Neutrophil (primary cell): Measurements from ENCODE around the gene ARL6IP6.
"Not testable (repeated sequence)": the region's sequence is repeated elsewhere in the genome, so short reads cannot be mapped to it uniquely, and the experiment has no call there.

Experiments used
- H3K27ac ChIP-seq: fragments of 200-600 bp; sonication (generic); 2 replicates; pipeline ENCODE4 v1.5.1; 2016; ENCODE audit warnings: mild to moderate bottlenecking, moderate library complexity
- H3K27me3 ChIP-seq: fragments of 200-600 bp; sonication (generic); 2 replicates; pipeline ENCODE4 v1.6.0; 2016; ENCODE audit warnings: mild to moderate bottlenecking
- H3K36me3 ChIP-seq: fragments of 200-600 bp; sonication (generic); 2 replicates; pipeline ENCODE4 v1.5.1; 2017
- H3K4me1 ChIP-seq, 2 experiments: fragments of 200-600 bp in 1 of 2; sonication (generic) in 1 of 2; 1 replicate in 1 of 2; 2 replicates in 1 of 2; pipeline versions ENCODE4 v1.5.1 to v1.6.1; 2013 to 2016; ENCODE audit warnings: low read depth in 1 of 2, low read length in 1 of 2, mild to moderate bottlenecking in 1 of 2, moderate library complexity in 1 of 2; ENCODE audit not compliant: control insufficient read depth in 1 of 2, insufficient read depth in 1 of 2
- H3K4me3 ChIP-seq, 2 experiments: fragments of 200-600 bp in 1 of 2; sonication (generic) in 1 of 2; 1 replicate in 1 of 2; 2 replicates in 1 of 2; pipeline ENCODE4 v1.5.1; 2013 to 2016; ENCODE audit warnings: low read depth in 1 of 2, low read length in 1 of 2, mild to moderate bottlenecking in 1 of 2, moderate library complexity in 1 of 2
- H3K9me3 ChIP-seq: fragments of 200-600 bp; sonication (generic); 2 replicates; pipeline ENCODE4 v1.5.1; 2016
- TF ChIP-seq, protein P1 (sequence below): fragments of 200-600 bp; sonication (generic); IDR thresholded peaks from 2 replicates; pipeline ENCODE4 v1.5.1; 2016; ENCODE audit warnings: antibody characterized with exemption

Gene ARL6IP6

DNA sequence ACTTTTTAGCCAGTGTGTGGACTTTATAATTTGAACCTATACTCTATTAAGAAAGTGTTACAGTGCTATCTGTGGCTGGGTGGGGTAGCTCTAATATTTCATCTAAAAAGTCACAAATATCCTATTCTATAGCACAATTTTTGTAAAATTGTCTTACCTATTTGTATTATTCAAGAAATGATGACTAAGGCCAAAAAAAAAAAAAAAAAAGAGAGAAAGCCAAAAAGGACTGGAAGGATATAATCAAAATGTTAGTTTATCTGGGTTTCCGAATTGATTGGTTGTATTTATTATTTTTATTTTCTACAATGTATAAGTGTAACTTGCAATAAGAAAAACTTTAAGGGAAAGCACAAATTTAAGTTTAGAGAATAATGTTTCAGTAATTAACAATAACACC is 5.5 kb downstream of the ARL6IP6 start:
- no peaks in the 10 kb centered on the region for H3K36me3 ChIP-seq
- peaks cover 48 to 62% of the 10 kb centered on the region in 2 experiments for H3K4me1 ChIP-seq
- TF ChIP-seq, protein P1, sequence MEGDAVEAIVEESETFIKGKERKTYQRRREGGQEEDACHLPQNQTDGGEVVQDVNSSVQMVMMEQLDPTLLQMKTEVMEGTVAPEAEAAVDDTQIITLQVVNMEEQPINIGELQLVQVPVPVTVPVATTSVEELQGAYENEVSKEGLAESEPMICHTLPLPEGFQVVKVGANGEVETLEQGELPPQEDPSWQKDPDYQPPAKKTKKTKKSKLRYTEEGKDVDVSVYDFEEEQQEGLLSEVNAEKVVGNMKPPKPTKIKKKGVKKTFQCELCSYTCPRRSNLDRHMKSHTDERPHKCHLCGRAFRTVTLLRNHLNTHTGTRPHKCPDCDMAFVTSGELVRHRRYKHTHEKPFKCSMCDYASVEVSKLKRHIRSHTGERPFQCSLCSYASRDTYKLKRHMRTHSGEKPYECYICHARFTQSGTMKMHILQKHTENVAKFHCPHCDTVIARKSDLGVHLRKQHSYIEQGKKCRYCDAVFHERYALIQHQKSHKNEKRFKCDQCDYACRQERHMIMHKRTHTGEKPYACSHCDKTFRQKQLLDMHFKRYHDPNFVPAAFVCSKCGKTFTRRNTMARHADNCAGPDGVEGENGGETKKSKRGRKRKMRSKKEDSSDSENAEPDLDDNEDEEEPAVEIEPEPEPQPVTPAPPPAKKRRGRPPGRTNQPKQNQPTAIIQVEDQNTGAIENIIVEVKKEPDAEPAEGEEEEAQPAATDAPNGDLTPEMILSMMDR, result no peak
- no peaks in the 10 kb centered on the region for H3K27me3 ChIP-seq
- H3K9me3 ChIP-seq, result no peaks in the 10 kb centered on the region
- H3K4me3 ChIP-seq, result no peak overlapping the region
- H3K27ac ChIP-seq, result no peak overlapping the region

- Histone ChIP-seq H3K27ac (peak overlapping the region; percentile 84), H3K9me3 (no peaks in the 10 kb centered on the region), H3K4me1 (peaks cover 46 to 54% of the 10 kb centered on the region in 2 experiments), H3K27me3 (no peaks in the 10 kb centered on the region), H3K36me3 (no peaks in the 10 kb centered on the region), H3K4me3 (peak overlapping the region in 1 of 2 experiments; percentile 52)
- TF ChIP-seq, protein P1, result no peak
Observed at GRCh38 chr2:152729844-152730243, 11.4 kb downstream of the ARL6IP6 start.

DNA sequence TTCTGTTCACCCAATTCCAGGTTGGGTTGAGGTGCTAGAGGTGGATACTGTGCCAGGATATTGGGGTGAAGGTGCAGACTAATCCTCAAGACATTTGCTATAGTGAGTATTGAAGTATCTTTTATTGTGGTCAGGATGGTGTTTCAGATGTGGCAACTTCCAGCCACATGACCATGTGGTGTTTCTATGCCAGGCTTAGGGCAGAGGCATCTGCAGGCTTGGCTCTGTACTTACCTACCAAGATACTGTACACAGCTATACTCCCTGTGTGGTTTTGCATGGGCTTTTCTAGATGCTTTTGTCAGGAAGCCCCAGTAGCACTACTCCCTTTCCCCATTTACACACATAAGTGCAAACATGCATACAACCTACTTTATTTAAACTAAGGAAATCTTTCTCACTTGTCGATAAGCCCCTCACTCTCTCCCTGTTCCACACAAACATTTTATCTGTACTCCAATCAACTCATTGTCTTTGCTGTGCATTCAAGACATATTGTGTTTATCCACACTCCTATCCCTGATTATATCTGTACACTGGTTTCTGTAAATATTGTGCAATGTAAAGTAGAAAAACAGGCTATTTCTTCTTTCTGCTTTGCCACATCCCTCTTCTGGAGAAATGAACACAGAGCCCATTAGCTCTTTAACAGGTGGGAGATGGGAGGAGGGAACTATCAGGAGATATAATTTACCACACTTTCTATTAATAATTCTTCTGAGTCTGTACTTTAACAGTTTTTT is 12.3 kb downstream of the ARL6IP6 start:
- no peaks in the 10 kb centered on the region for H3K27me3 ChIP-seq
- TF ChIP-seq, protein P1, result no peak
- H3K4me3 ChIP-seq, result peak overlapping the region; percentile 39 to 52
- H3K27ac ChIP-seq, result peak overlapping the region; percentile 84
- H3K36me3 ChIP-seq, result peaks cover 2% of the 10 kb centered on the region
- H3K9me3 ChIP-seq, result no peaks in the 10 kb centered on the region
- peaks cover 44 to 54% of the 10 kb centered on the region in 2 experiments for H3K4me1 ChIP-seq

GRCh38 chr2:152737509-152737908 is 19.1 kb downstream of the ARL6IP6 start:
- H3K4me1 ChIP-seq, H3K27ac ChIP-seq, H3K27me3 ChIP-seq, H3K9me3 ChIP-seq, H3K4me3 ChIP-seq: not testable (repeated sequence)
- H3K36me3 ChIP-seq, result peaks cover 36% of the 10 kb centered on the region

DNA sequence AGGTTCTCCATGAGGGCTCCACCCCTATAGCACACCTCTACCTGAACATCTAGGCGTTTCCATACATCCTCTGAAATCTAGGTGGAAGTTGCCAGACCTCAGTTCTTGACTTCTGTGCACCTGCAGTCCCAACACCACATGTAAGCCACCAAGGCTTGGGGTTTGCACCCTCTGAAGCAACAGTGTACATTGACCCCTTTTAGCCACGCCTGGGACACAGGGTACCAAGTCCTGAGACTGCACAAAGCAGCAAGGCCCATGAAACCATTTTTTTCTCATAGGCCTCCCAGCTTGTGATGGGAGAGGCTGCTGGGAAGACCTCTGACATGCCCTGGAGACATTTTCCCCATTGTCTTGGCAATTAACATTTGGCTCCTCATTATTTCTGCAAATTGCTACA is 20.0 kb downstream of the ARL6IP6 start:
- H3K36me3 ChIP-seq, result peaks cover 36% of the 10 kb centered on the region
- no peaks in the 10 kb centered on the region for H3K4me1 ChIP-seq
- H3K27ac ChIP-seq, result no peak overlapping the region
- no peaks in the 10 kb centered on the region for H3K27me3 ChIP-seq
- no peak overlapping the region for H3K4me3 ChIP-seq
- TF ChIP-seq, protein P1, result no peak
- no peaks in the 10 kb centered on the region for H3K9me3 ChIP-seq

DNA sequence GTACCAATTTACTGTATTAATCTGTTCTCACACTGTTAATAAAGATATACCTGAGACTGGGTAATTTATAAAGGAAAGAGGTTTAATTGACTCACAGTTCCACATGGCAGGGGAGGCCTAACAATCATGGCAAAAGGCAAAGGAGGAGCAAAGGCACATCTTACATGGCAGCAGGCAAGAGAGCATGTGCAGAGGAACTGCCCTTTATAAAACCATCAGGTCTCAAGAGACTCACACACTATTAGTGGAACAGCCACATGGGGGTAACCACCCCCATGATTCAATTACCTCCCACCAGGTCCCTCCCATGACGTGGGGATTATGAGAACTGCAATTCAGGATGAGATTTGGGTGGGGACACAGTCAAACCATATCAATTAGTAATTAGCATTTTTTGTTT is 21.3 kb downstream of the ARL6IP6 start:
- not testable (repeated sequence) for H3K27me3 ChIP-seq, H3K9me3 ChIP-seq, H3K4me1 ChIP-seq, H3K27ac ChIP-seq, H3K4me3 ChIP-seq
- H3K36me3 ChIP-seq, result peaks cover 36% of the 10 kb centered on the region
